RCC 7860 (cell line): ENCODE data around the gene DOHH.

Experiments used
- DNase-seq: peaks from one replicate; pipeline ENCODE4 v3.0.0-alpha.2; 2015; ENCODE audit warnings: low spot score
- FAIRE-seq: peaks from 2 replicates; lab custom pipeline; 2012; peaks lifted over from hg19 to GRCh38; lab: Jason Lieb, UNC

DOHH gene

GRCh38 chr19:3500429-3501101 is at the start of gene DOHH:
Gene DOHH, minus strand, starts transcription at chr19:3500674. Its CDS starts 3,860 bp downstream, at chr19:3496814.
- DNase-seq, result peak; percentile 94
- FAIRE-seq, result peak; percentile 84

- FAIRE-seq, result no peak
- DNase-seq, result no peak
These were observed 49.3 kb upstream of the DOHH start for GRCh38 chr19:3549816-3550215.

GRCh38 chr19:3548606-3549005 is 48.1 kb upstream of the DOHH start:
- no peak for DNase-seq
- no peak for FAIRE-seq

GRCh38 chr19:3547767-3548282 is 47.4 kb upstream of the DOHH start:
- FAIRE-seq, result no peak
- no peak for DNase-seq

GRCh38 chr19:3547301-3547731 is 46.8 kb upstream of the DOHH start:
- FAIRE-seq (no peak), DNase-seq (no peak)

- no peak for DNase-seq
- no peak for FAIRE-seq
These were observed 45.6 kb upstream of the DOHH start for GRCh38 chr19:3546119-3546518.

GRCh38 chr19:3545669-3546034 is 45.2 kb upstream of the DOHH start:
- DNase-seq (no peak), FAIRE-seq (no peak)

- DNase-seq, result peak; percentile 36
- no peak for FAIRE-seq
These were observed 44.5 kb upstream of the DOHH start for GRCh38 chr19:3544742-3545668.

GRCh38 chr19:3544058-3544376 is 43.5 kb upstream of the DOHH start:
- DNase-seq (no peak), FAIRE-seq (no peak)

GRCh38 chr19:3543150-3544057 is 42.9 kb upstream of the DOHH start:
- no peak for FAIRE-seq
- no peak for DNase-seq

GRCh38 chr19:3539756-3540118 is 39.3 kb upstream of the DOHH start:
- FAIRE-seq (no peak), DNase-seq (no peak)

GRCh38 chr19:3538965-3539755 is 38.7 kb upstream of the DOHH start, which contains the start of gene TEKTIP1:
Gene TEKTIP1, plus strand, starts transcription at chr19:3539174. Its CDS starts 4 bp downstream, at chr19:3539178.
- DNase-seq (no peak), FAIRE-seq (no peak)

GRCh38 chr19:3538258-3538929 is 37.9 kb upstream of the DOHH start:
- FAIRE-seq (no peak), DNase-seq (no peak)

- DNase-seq (no peak), FAIRE-seq (no peak)
These were observed 37.2 kb upstream of the DOHH start for GRCh38 chr19:3537438-3538240.

GRCh38 chr19:3537101-3537437 is 36.6 kb upstream of the DOHH start:
- DNase-seq, result no peak

GRCh38 chr19:3536429-3537100 is 36.1 kb upstream of the DOHH start:
- DNase-seq, result no peak
- FAIRE-seq, result no peak

More at GRCh38 chr19:3537101-3537437, 36.6 kb upstream of the DOHH start:
- no peak for FAIRE-seq

- FAIRE-seq, result no peak
- DNase-seq, result no peak
These were observed 35.5 kb upstream of the DOHH start for GRCh38 chr19:3535981-3536380.

GRCh38 chr19:3535563-3535965 is 35.1 kb upstream of the DOHH start:
- FAIRE-seq (no peak), DNase-seq (no peak)

GRCh38 chr19:3535235-3535535 is 34.7 kb upstream of the DOHH start:
- FAIRE-seq, result no peak
- no peak for DNase-seq
